ENCODE measurements around the gene ADH6.

- TF ChIP-seq EZH2phosphoT487 (IDR thresholded peaks at IDR 0.05; ENCODE audit: low read length): no peak
- TF ChIP-seq, protein P1, sequence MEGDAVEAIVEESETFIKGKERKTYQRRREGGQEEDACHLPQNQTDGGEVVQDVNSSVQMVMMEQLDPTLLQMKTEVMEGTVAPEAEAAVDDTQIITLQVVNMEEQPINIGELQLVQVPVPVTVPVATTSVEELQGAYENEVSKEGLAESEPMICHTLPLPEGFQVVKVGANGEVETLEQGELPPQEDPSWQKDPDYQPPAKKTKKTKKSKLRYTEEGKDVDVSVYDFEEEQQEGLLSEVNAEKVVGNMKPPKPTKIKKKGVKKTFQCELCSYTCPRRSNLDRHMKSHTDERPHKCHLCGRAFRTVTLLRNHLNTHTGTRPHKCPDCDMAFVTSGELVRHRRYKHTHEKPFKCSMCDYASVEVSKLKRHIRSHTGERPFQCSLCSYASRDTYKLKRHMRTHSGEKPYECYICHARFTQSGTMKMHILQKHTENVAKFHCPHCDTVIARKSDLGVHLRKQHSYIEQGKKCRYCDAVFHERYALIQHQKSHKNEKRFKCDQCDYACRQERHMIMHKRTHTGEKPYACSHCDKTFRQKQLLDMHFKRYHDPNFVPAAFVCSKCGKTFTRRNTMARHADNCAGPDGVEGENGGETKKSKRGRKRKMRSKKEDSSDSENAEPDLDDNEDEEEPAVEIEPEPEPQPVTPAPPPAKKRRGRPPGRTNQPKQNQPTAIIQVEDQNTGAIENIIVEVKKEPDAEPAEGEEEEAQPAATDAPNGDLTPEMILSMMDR (IDR thresholded peaks at IDR 0.05; ENCODE audit: low read length): no peak
- no peak for TF ChIP-seq EZH2 (optimal IDR thresholded peaks at IDR 0.05; ENCODE audit: low read depth, low read length)
Observed at GRCh38 chr4:99190336-99190735, 28.7 kb downstream of the ADH6 start.
